GM18498 (cell line): Measurements from ENCODE around the gene LRP1B.

ENCODE experiments used
- ATAC-seq: cut with Tn5 transposase; IDR thresholded peaks from one replicate; pipeline ENCODE4 v1.9.1; 2021; ENCODE audit warnings: mild to moderate bottlenecking, moderate library complexity; ENCODE audit not compliant: unreplicated experiment

The LRP1B gene

GRCh38 chr2:141362311-141362710 lies 768.5 kb downstream of the LRP1B start:
- no peak for ATAC-seq

GRCh38 chr2:141348481-141348880 lies 782.3 kb downstream of the LRP1B start:
- ATAC-seq: no peak

- no peak for ATAC-seq
Measured at GRCh38 chr2:141341444-141341843, 789.4 kb downstream of the LRP1B start.

- no peak for ATAC-seq
Measured at GRCh38 chr2:141331127-141331526, 799.7 kb downstream of the LRP1B start.

- no peak for ATAC-seq
Measured at GRCh38 chr2:141329964-141330363, 800.9 kb downstream of the LRP1B start.

GRCh38 chr2:141323571-141323970 lies 807.2 kb downstream of the LRP1B start:
- no peak for ATAC-seq

- ATAC-seq: no peak
Measured at GRCh38 chr2:141317986-141318385, 812.8 kb downstream of the LRP1B start.

- no peak for ATAC-seq
Measured at GRCh38 chr2:141316606-141317005, 814.2 kb downstream of the LRP1B start.

- ATAC-seq: no peak
Measured at GRCh38 chr2:141316103-141316502, 814.7 kb downstream of the LRP1B start.

- ATAC-seq: no peak
Measured at GRCh38 chr2:141313972-141314371, 816.8 kb downstream of the LRP1B start.

GRCh38 chr2:141311430-141311829 lies 819.4 kb downstream of the LRP1B start:
- no peak for ATAC-seq

GRCh38 chr2:141306368-141306767 lies 824.4 kb downstream of the LRP1B start:
- ATAC-seq: no peak

- no peak for ATAC-seq
Measured at GRCh38 chr2:141301551-141301950, 829.3 kb downstream of the LRP1B start.

GRCh38 chr2:141280037-141280436 lies 850.8 kb downstream of the LRP1B start:
- ATAC-seq: no peak

- no peak for ATAC-seq
Measured at GRCh38 chr2:141271346-141271745, 859.5 kb downstream of the LRP1B start.

GRCh38 chr2:141264848-141265247 lies 866.0 kb downstream of the LRP1B start:
- no peak for ATAC-seq

- no peak for ATAC-seq
Measured at GRCh38 chr2:141260911-141261310, 869.9 kb downstream of the LRP1B start.

GRCh38 chr2:141259683-141260082 lies 871.1 kb downstream of the LRP1B start:
- no peak for ATAC-seq

GRCh38 chr2:141242008-141242407 lies 888.8 kb downstream of the LRP1B start:
- no peak for ATAC-seq

- ATAC-seq: no peak
Measured at GRCh38 chr2:141226560-141226959, 904.3 kb downstream of the LRP1B start.

GRCh38 chr2:141207036-141207385 lies 923.8 kb downstream of the LRP1B start:
- ATAC-seq: no peak

GRCh38 chr2:141201016-141201565 lies 929.7 kb downstream of the LRP1B start:
- ATAC-seq: no peak

- ATAC-seq: no peak
Measured at GRCh38 chr2:141200191-141200590, 930.6 kb downstream of the LRP1B start.

- ATAC-seq: no peak
Measured at GRCh38 chr2:141199711-141200110, 931.1 kb downstream of the LRP1B start.
